Myocyte (in vitro differentiated cells): ENCODE data around the gene GPR17. TPM values are rescaled to one million over a fixed set of nuclear protein-coding genes. Genes with fewer than 3 reads are reported as not detected.
A peak's percentile ranks its signal among the peaks of the same experiment; 100 is the strongest.

Experiments used
- DNase-seq: peaks from one replicate; pipeline ENCODE4 v3.0.0-alpha.2; 2012; ENCODE audit warnings: low read depth
- total RNA-seq: library from RNA; depleted of rRNA; stranded (reverse); fragments of >200 nt; gene quantifications from 2 replicates; pipeline ENCODE4 v1.2.3, GENCODE V29; 2014

Gene GPR17
- total RNA-seq, 1 donor from 2014 or later, result not detected

- DNase-seq, result no peak
These were observed 31.7 kb upstream of the GPR17 start for GRCh38 chr2:127614246-127614645.

DNA sequence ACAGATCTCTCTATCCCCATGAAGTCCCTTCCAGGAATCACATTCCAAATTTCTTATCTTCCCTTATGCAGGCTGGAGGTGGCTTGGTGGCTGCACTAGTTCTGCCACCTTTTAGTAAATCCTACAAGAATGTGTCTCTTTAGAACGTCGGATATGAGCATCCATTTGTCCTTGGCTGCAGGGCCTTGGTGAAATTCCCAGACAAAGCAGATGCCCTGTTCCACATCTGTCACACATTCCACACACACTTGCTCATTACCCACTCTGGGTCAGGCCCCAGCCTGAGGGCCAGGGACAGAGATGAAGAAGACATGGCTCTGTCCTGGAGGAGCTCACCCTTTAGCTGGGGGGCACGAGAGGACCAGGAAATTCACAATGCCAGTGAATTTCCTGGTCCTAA is 31.2 kb upstream of the GPR17 start:
- peak; percentile 73 for DNase-seq

DNA sequence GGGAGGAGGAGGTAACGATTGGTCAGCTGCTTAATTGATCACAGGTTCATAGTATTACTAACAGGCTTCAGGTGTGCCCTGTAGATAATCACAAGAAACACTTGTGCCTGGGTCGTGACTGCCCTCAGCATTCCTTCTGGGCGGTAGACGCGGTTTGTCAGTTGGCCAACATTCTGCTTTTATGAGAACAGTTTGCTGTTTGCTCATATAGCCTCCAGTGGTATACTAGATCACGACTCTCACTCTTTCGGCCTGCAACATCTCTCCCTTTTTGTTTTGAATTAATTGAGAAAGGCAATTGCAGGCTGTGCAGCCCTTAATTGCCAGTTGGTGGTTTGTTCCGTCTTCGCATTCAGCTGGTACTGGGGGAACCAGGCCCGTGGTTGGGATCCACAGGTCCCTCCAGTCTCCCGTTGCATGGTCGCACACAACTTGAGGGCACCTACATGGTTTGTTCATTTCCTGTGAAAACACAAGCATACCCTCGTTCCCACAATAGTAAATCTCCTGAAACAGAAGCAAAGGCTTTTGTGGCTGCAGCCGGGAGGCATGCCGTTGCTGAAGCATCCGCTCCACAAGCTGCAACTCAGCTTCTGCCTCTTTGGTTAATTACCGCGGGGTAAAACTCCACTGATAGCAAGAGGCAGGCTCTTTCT is 30.3 kb upstream of the GPR17 start:
- no peak for DNase-seq

DNA sequence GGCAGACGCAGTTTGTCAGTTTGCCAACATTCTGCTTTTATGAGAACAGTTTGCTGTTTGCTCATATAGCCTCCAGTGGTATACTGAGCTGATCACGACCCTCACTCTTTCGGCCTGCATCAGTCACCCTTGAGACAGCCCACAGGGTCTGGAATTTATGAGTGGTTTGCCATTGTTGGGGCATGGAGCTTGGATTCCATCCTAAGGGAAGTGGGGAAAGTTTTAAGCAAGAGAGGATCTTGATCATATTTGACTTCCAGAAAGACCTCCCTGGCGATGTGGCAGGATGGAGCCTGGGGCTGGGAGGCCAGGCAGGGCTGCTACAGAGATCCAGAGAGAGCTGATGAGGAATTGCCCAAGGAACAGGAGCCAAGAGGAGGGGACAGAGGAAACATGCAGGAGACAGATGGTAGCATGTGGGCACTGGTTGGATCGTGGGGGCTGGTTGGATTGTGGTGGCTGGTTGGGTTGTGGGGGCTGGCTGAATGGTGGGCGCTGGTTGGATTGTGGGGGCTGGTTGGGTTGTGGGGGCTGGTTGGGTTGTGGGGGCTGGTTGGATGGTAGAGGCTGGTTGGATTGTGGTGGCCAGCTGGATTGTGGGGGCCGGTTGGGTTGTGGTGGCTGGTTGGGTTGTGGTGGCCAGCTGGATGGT is 27.3 kb upstream of the GPR17 start:
- peak; percentile 41 for DNase-seq

DNA sequence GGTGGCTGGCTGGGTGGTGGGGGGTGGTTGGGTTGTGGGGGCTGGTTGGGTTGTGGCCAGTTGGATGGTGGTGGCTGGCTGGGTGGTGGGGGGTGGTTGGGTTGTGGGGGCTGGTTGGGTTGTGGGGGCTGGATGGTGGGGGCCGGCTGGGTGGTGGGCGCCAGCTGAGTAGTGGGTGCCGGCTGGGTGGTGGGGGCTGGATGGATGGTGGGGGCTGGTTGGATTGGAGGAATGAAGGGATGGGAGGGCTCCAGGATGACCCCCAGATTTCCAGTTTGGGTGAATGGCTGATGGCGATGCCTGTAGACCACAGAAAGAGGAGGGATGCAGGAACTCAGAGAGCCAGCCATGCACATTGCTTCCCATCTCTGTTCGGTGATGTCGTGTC is 26.8 kb upstream of the GPR17 start:
- DNase-seq, result no peak

DNA sequence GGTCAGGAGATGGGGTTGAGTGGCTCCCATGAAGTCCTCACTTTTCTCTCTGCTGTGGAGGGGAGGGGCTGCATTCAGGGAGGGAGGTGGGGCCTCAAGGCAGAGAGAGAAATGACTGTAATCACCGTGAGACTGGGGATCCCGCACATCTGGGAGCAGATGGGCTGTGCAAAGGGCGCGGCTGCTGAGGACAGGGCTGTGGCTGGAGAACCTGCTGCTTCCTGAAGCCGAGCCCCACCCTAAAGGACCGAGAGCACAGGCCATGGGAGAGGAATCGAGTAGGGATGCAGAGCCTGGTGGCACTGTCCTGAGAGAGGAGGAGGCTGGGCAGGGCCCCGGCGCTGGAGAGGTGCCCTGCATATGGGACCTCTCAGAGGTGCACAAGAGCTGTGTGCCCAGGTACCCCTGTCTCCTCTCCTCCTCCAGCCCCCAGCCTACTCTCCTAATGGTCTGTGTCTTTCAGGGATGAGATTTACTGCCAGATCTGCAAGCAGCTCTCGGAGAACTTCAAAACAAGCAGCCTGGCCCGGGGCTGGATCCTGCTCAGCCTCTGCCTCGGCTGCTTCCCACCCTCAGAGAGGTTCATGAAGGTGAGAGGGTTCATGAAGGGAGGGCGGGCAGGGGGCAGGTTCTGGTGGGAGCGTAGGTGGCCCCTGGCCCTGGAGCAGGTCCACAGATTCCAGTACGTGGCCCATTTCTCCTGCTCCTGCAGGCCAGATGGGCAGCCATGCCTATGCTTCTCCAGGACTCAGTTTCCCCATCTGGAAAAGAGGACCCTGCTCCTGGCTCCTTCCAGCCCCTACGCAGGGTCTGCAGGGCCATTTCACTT is 25.9 kb upstream of the GPR17 start:
- DNase-seq, result no peak

GRCh38 chr2:127620866-127621265 is 25.1 kb upstream of the GPR17 start:
- no peak for DNase-seq

- DNase-seq, result no peak
These were observed 23.9 kb upstream of the GPR17 start for GRCh38 chr2:127621981-127622431.

DNA sequence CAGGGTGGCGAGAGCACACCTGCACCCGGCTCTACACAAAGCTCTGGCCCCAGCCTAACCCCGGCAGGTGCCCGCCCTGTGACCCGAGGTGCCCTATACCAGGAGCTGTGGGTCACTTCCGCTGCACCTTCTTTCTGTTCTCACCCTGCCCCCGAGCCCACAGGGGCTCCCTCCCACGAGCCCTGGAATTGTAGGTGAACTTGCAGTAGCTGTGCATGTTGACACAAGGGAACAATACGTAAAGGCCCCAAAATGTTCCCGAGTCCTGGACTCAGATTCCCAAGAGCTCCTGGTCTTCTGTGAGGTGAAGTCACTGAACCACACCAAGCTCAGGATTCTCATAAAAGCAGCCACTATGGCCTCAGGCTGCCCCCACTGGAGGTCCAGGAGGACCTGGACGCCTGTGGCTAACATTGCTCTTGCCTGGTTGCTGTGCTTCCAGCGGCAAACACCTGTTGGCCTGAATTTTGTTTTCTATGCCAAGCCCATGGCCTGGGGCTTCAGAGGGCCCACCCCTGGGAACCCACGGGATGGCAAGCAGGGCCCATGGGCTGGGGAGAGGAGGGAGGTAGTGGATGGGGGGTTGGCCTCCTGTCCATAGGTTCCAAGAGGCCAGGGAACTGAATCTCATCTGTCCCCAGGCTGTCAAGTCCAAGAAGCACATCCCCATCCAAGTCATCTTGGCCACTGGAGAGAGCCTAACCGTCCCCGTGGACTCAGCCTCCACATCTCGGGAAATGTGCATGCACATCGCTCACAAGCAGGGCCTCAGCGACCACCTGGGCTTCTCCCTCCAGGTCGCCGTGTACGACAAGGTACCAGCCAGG is 23.2 kb upstream of the GPR17 start:
- no peak for DNase-seq

DNA sequence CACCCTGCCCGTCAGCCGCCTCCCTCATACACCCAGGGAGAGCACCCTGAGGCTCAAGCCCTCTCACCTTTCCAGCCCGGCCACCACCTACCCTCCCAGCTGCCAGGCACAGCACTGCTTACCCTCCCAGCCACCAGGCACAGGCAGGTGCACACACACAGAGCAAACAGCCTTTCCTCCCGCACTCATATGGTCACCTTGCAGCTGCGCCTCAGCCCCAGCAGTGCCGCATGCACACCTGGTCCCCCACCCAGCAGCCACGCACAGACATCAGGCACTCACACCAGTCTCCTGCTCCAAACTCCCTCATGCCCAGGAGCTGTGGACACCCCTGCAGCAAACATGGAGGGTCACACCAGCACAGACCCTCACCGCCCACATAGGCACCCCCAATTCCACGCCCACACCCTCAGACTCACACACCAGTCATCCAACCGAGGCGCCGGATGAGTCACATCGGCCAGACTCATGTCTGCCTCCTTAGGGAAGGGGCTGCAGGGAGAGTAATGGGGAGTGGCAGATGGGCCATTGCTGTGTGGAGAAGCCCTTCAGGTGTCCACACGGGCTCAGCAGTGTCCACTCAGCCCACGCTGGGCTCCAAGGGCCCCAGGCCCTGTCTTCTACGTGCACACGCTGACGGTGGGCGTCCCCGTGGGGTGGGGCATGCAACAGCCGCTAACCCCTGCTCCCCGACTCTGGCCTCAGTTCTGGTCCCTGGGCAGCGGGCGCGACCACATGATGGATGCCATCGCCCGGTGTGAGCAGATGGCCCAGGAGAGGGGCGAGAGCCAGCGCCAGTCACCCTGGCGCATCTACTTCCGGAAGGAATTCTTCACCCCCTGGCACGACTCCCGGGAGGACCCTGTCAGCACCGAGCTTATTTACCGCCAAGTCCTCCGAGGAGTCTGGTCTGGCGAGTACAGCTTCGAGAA is 22.3 kb upstream of the GPR17 start:
- DNase-seq, result no peak

DNA sequence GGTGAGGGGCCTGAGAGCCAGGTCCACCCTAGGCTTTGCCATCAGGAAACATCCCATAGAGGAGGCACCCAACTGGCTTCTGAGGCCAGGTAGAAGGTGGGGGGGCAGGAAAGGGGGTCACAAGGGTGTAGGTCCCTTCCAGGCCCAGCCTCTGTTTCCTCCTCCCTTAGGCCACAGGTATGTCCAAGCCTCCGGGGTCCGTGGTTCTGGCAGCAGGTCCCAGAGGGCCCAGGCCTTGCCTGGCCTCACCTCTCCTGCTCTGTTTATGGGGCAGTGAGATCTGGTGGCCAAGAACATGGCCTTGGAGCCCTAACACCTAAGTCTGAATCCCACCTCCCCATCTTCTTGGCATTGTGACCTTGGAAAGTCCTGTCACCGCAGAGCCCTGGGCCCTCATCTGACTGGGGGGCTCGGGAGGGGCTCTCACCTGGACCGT is 21.6 kb upstream of the GPR17 start:
- no peak for DNase-seq

GRCh38 chr2:127624756-127625571 is 21.0 kb upstream of the GPR17 start:
- DNase-seq, result no peak

DNA sequence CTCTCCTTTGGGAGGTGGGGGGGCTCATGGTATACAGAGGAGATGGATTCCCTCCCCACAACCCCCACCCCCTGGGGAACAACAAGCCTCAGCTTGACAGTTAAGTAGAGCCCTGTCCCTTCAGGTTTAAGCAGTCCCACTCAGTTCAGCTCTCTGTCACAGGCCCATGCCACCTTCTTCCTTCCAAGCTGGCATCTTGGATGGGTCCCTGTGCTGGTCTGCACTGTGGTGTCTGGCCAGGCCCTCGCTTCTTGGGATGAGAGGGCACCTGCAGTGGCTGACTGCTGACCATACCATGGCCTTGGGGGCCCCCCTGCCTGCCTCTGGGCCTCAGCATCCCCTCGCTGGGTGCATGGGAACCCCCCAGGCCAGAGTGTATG is 20.4 kb upstream of the GPR17 start:
- no peak for DNase-seq

DNA sequence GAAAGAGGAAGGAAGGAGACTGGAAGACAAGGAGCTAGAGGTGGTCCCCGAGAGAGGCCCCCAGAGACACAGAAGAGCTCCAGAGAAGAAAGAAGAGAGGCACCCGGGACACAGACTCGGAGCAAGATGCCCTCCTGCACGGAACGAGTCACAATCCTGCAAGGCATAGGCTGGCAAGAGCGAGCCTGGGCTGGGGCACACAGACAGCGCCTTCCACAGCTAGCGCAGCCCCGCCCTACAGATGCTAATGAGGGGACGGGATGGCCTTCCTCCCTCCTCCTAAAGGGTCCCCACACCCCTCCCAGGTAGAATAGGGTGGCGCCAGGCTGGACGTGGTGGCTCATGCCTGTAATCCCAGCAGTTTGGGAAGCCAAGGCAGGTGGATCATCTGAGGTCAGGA is 19.8 kb upstream of the GPR17 start:
- no peak for DNase-seq

- DNase-seq, result no peak
These were observed 18.8 kb upstream of the GPR17 start for GRCh38 chr2:127626917-127627739.

- DNase-seq, result no peak
These were observed 18.0 kb upstream of the GPR17 start for GRCh38 chr2:127627740-127628571.

DNA sequence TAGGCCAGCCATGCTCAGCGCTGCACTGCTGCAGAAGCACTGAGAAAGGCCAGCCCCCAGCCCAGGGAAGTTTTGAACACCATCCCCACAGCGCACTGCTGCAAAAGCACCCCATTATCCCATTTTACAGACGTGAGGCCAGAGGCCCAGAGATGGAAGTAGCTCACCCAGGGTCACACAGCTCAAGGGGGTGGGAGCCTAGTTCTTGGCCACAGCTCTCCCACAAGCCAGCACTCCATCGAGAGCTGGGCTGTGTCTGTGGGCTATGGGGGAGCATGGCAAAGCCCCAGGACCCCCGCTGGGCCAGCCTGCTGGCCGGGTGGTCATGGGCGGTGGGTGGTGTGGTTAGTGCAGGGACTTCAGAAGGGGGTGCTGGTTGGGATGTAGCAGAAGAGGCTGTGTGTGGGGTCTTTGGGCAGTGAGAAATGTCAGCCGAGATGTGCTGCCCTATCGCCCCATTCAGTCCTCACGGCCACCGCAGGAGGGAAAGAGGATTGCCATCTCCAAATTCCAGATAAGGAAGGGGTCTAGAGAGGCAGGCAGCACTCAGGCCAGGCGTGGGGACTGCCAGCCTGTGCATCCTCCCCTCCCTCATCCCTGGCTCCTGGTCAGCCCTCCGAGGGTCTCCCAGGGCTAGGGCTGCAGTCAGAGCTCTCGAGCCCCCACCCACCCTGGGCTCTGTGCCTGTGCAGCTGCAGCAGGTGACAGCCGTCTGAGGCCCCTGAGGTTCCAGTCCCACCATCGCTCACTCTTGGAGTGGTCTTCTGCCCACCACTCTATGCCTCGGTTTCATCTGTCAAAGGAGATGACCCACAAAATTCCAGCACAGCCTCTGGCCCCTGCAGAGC is 17.0 kb upstream of the GPR17 start:
- DNase-seq, result no peak
